Activated CD8-positive, alpha-beta memory T cell treated with anti-CD3 and anti-CD28 coated beads, Interleukin-2, amount 10 ng/mL, durations not matched to agents 7 days and 5 days (primary cell): ENCODE measurements around the gene C20orf96. TPM values are rescaled to one million over a fixed set of nuclear protein-coding genes. Genes with fewer than 3 reads are reported as not detected.

Experiments used
- ATAC-seq: fragments of 150-1000 bp; cut with Tn5 transposase; one replicate; pipeline ENCODE4 v1.10.0; 2021; ENCODE audit warnings: moderate library complexity
- CTCF ChIA-PET: fragments of 350-600 bp; sonication (Branson Sonifier 250); formaldehyde crosslinking; loops from one replicate; lab custom pipeline; 2021; ENCODE audit warnings: antibody characterized with exemption; lab: Charles Lee
- DNase-seq: peaks from one replicate; pipeline ENCODE4 v3.0.0-alpha.2; 2020
- H3K27ac Mint-ChIP-seq: one replicate; pipeline ENCODE4 v1.8.0; 2021; ENCODE audit warnings: mild to moderate bottlenecking, mixed read lengths
- H3K27me3 Mint-ChIP-seq: one replicate; pipeline ENCODE4 v1.8.0; 2021; ENCODE audit warnings: mixed read lengths
- H3K36me3 Mint-ChIP-seq: one replicate; pipeline ENCODE4 v1.8.0; 2021; ENCODE audit warnings: mild to moderate bottlenecking, mixed read lengths
- H3K4me1 Mint-ChIP-seq: one replicate; pipeline ENCODE4 v1.8.0; 2021; ENCODE audit warnings: mixed read lengths
- H3K4me3 Mint-ChIP-seq: one replicate; pipeline ENCODE4 v1.8.0; 2021; ENCODE audit warnings: mild to moderate bottlenecking, moderate library complexity, mixed read lengths
- H3K9me3 Mint-ChIP-seq: one replicate; pipeline ENCODE4 v1.8.0; 2022; ENCODE audit warnings: low read depth, mixed read lengths
- total RNA-seq, 2 experiments: library from RNA; stranded (reverse); gene quantifications; one replicate each; pipeline ENCODE4 v1.2.3, GENCODE V29; 2021

C20orf96 gene
- total RNA-seq, 2 experiments from 2014 or later = 7.5 to 8.2 TPM

- Mint-ChIP-seq H3K4me1 (peaks cover 16% of the 10 kb centered on the region), H3K36me3 (no peaks in the 10 kb centered on the region), H3K4me3 (no peak overlapping the region), H3K27me3 (no peaks in the 10 kb centered on the region), H3K9me3 (no peaks in the 10 kb centered on the region), H3K27ac (no peak overlapping the region)
- no peak for ATAC-seq
- CTCF ChIA-PET = interaction anchor here (0.7 to 1.6 kb wide), 3 partner anchors 17 to 42 kb away, joined by 3 to 7 read pairs (median 3); partner anchors contain the start of gene SOX12
- no peak for DNase-seq
Measured at GRCh38 chr20:308427-309038, 18.0 kb upstream of the C20orf96 start.

DNA sequence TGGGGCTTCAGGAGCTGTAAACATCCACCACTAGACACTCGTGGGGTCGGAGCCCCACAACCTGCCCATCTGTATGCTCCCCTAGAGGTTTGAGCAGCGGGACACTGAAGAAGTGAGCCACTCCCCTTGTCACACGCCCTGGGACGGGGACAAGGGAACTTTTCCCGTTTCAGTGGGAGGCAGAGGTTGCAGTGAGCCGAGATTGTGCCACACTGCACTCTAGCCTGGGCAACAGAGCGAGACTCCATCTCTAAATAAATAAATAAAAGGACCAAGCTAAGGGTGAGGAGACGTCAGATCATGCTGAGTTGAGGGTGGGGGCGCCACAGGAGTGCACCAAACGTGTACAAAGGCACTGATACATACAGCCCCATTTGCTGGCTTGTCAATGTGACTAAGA, 15.2 kb upstream of the C20orf96 start:
- H3K4me1 Mint-ChIP-seq = peaks cover 31% of the 10 kb centered on the region
- CTCF ChIA-PET = interaction anchor here (0.7 kb wide), 1 partner anchor 8 kb away, joined by 5 read pairs; no protein-coding TSS in a partner anchor
- H3K27me3 Mint-ChIP-seq = no peaks in the 10 kb centered on the region
- no peak for ATAC-seq
- no peak overlapping the region for H3K27ac Mint-ChIP-seq
- no peaks in the 10 kb centered on the region for H3K9me3 Mint-ChIP-seq
- H3K4me3 Mint-ChIP-seq = no peak overlapping the region
- peaks cover 8% of the 10 kb centered on the region for H3K36me3 Mint-ChIP-seq
- no peak for DNase-seq

DNA sequence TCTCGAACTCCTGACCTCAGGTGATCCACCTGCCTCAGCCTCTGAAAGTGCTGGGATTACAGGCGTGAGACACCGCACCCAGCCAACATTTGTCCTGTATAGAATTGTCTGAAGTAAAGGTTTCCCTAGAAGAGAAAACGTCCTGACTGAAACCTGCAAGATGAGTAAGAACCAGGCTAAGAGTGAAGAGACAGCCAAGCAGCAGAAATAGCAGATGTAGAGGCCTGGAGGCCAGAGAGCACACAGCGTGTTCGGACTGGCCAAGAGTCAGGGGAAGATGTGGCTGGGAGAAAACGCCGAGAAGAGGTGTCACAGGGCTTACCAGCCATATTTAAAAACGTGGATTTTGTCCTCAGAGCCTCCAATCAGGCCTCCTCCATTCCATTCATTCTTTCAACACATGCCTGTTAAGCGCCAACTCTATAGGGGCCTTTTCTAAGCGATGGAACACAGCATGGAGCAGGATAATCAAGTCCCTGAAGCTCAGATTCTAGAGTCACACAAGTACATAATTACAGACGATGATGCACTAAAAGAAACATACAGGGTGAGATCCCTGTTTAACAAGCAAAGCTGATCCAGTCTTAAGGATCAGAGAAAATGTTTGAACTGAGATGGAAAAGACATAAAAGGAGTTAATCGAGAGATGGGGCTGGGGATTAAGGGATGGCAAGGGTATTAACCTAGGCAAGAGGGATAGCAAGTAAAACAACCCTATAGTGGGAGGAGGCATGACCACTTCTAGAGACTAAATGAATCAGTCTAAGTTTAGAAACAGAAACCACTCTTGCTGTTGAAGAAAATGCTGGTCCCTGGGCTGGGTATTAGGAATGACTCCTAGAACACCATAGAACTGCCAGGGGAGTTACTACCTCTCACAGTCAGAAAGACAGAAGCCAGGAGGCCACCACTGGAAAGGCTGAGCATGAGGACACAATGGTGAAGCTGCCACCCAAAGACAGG, 11.6 kb upstream of the C20orf96 start:
- H3K4me1 Mint-ChIP-seq = peaks cover 42% of the 10 kb centered on the region
- no peak for DNase-seq
- no peaks in the 10 kb centered on the region for H3K27me3 Mint-ChIP-seq
- no peak overlapping the region for H3K27ac Mint-ChIP-seq
- no peaks in the 10 kb centered on the region for H3K9me3 Mint-ChIP-seq
- H3K36me3 Mint-ChIP-seq = peaks cover 27% of the 10 kb centered on the region
- no peak overlapping the region for H3K4me3 Mint-ChIP-seq
- CTCF ChIA-PET = interaction anchor here (1.5 kb wide), 1 partner anchor 22 kb away, joined by 5 read pairs; no protein-coding TSS in a partner anchor
- ATAC-seq = no peak

DNA sequence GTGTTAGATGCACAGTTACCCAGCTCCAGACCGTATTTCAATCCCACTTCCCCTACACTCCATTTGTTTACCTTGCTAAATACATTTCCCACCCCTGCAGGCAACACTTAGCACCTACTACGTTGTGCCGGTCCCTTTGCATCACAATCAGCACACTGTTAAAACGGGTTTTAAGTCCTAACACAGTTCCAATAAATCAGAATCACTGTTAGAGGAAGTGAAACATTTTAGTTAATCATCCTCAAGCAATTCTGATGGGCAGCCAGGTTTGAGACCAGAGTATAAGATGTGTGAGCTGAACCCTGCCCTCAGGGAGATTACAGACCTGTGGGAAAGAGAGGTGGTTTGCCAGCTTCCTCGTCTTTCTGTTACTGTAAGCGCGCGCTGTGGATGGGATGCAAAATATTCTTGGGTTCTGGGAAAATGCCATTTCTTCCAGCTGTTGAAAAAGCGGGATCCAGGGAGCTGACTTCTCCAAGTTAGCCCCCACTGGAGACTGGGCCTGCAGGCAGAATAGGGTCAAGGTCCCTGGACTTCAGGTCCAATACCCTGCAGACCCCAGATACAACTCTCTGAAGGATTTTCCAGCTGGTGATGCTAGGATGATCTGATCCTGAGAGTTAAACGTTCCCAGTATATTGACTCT, 9.9 kb upstream of the C20orf96 start:
- Mint-ChIP-seq H3K4me1 (peaks cover 52% of the 10 kb centered on the region), H3K4me3 (peak overlapping the region; percentile 93), H3K9me3 (no peaks in the 10 kb centered on the region), H3K27me3 (no peaks in the 10 kb centered on the region), H3K27ac (no peak overlapping the region), H3K36me3 (peaks cover 27% of the 10 kb centered on the region)
- ATAC-seq = no peak
- DNase-seq = no peak
- CTCF ChIA-PET = interaction anchor here (0.8 to 1.3 kb wide), 5 partner anchors 22 to 46 kb away, joined by 3 to 5 read pairs (median 3); no protein-coding TSS in a partner anchor

DNA sequence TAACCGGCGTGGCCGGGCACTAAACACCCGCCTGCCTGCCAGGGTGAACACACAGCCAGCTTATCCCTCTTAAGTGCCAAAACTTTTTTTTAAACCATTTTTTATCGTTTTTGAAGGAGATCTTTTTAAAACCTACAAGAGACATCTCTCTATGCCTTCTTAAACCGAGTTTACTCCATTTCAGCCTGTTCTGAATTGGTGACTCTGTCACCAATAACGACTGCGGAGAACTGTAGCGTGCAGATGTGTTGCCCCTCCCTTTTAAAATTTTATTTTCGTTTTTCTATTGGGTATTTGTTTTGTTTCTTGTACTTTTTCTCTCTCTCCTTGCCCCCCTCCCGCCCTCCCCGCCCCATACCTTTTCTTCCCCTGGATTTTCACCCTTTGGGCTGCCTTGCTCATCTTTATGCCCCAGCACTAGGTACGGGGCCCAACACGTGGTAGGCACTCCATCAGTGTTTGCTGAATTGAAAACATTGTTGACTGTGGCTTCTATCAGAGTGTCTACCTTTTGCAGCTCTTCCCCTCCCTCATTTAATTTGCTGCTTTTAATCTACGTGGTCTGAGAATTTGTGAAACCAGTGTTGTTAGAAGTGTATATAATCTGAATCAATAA, 8.3 kb upstream of the C20orf96 start:
- no peaks in the 10 kb centered on the region for H3K9me3 Mint-ChIP-seq
- H3K27ac Mint-ChIP-seq = peak overlapping the region; percentile 94
- H3K27me3 Mint-ChIP-seq = no peaks in the 10 kb centered on the region
- DNase-seq = no peak
- H3K36me3 Mint-ChIP-seq = peaks cover 27% of the 10 kb centered on the region
- peak overlapping the region; percentile 93 for H3K4me3 Mint-ChIP-seq
- peaks cover 55% of the 10 kb centered on the region for H3K4me1 Mint-ChIP-seq
- CTCF ChIA-PET = interaction anchor here (1.1 to 3.9 kb wide), 6 partner anchors 21 to 67 kb away, joined by 3 to 30 read pairs (median 6); partner anchors contain the start of gene SOX12
- ATAC-seq = no peak

DNA sequence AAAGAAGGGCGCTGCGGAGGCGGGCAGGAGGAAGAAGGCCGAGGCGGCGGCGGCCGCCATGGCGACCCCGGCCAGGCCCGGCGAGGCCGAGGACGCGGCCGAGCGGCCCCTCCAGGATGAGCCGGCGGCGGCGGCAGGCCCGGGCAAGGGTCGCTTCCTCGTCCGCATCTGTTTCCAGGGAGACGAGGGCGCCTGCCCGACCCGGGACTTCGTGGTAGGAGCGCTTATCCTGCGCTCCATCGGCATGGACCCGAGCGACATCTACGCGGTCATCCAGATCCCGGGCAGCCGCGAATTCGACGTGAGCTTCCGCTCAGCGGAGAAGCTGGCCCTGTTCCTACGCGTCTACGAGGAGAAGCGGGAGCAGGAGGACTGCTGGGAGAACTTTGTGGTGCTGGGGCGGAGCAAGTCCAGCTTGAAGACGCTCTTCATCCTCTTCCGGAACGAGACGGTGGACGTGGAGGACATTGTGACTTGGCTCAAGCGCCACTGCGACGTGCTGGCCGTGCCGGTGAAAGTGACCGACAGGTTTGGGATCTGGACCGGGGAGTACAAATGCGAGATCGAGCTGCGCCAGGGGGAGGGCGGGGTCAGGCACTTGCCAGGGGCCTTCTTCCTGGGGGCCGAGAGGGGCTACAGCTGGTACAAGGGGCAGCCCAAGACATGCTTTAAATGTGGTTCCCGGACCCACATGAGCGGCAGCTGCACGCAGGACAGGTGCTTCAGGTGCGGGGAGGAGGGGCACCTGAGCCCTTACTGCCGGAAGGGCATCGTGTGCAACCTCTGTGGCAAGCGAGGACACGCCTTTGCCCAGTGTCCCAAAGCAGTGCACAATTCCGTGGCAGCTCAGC, 7.6 kb upstream of the C20orf96 start:
- Mint-ChIP-seq H3K27me3 (no peaks in the 10 kb centered on the region), H3K36me3 (peaks cover 27% of the 10 kb centered on the region), H3K9me3 (no peaks in the 10 kb centered on the region), H3K4me1 (peaks cover 53% of the 10 kb centered on the region), H3K4me3 (peak overlapping the region; percentile 93), H3K27ac (peak overlapping the region; percentile 94)
- CTCF ChIA-PET = interaction anchor here (1.1 to 3.9 kb wide), 6 partner anchors 21 to 66 kb away, joined by 3 to 30 read pairs (median 6); partner anchors contain the start of gene SOX12
- ATAC-seq (peak; percentile 44), DNase-seq (peak; percentile 75)

DNA sequence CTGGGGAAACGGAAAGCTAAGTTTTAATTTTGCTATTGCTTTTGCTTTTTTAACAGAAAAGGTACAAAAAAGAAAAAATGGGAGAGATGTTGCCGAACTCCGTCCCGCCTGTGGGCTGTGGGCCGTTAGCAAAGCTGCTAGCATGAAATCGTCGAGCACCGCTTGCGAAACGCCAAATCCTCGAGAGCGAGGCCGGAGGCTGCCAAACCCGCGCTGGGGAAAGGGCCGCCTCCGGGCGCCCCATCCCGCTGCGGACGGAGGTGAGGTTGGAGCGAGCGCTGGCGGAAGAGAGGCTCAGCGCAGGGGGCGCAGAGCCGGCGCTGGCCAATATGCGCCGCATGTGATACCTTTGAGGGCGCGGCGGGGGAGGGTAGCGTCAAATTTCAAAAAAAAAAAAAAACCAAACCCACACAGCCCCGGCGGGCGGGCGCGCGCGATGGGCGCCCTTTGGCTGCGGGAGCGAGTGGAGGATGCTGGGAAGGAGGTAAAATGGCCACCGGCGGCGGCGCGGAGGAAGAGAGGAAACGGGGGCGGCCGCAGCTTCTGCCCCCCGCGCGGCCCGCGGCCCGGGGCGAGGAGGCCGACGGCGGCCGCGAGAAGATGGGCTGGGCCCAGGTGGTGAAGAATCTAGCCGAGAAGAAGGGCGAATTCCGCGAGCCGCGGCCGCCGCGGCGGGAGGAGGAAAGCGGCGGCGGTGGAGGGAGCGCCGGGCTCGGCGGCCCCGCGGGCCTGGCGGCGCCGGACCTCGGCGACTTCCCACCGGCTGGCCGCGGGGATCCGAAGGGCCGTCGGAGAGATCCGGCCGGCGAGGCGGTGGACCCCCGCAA, 6.8 kb upstream of the C20orf96 start, which contains the start of gene ZCCHC3:
ZCCHC3 (plus strand) TSS at position 473 of the 827 bp plus-strand sequence; CDS start at position 490, 17 bp downstream.
- peak within 1 kb of the TSS; percentile 93 for H3K4me3 Mint-ChIP-seq
- peaks cover 26% of the 10 kb centered on the region for H3K36me3 Mint-ChIP-seq
- ATAC-seq (peak; percentile 83), DNase-seq (peak; percentile 89)
- CTCF ChIA-PET = interaction anchor here (1.0 to 3.9 kb wide), 7 partner anchors 22 to 34 kb away, joined by 3 to 30 read pairs (median 7); partner anchors contain the start of gene SOX12
- no peaks in the 10 kb centered on the region for H3K27me3 Mint-ChIP-seq
- peaks cover 47% of the 10 kb centered on the region for H3K4me1 Mint-ChIP-seq
- no peaks in the 10 kb centered on the region for H3K9me3 Mint-ChIP-seq
- H3K27ac Mint-ChIP-seq = peak within 1 kb of the TSS; percentile 97

GRCh38 chr20:295804-296203, 5.3 kb upstream of the C20orf96 start:
- Mint-ChIP-seq H3K4me1 (peaks cover 36% of the 10 kb centered on the region), H3K27ac (peak overlapping the region; percentile 70), H3K4me3 (peak overlapping the region; percentile 66), H3K27me3 (no peaks in the 10 kb centered on the region), H3K36me3 (peaks cover 19% of the 10 kb centered on the region), H3K9me3 (no peaks in the 10 kb centered on the region)
- ATAC-seq = no peak
- CTCF ChIA-PET = interaction anchor here (1.0 to 3.9 kb wide), 3 partner anchors 29 to 35 kb away, joined by 3 to 30 read pairs (median 12); partner anchors contain the start of gene SOX12
- no peak for DNase-seq

- ATAC-seq = no peak
- Mint-ChIP-seq H3K9me3 (no peaks in the 10 kb centered on the region), H3K4me1 (peaks cover 28% of the 10 kb centered on the region), H3K4me3 (no peak overlapping the region), H3K36me3 (peaks cover 13% of the 10 kb centered on the region), H3K27me3 (no peaks in the 10 kb centered on the region), H3K27ac (no peak overlapping the region)
- CTCF ChIA-PET = interaction anchor here (1.6 to 1.8 kb wide), 2 partner anchors 28 to 32 kb away, joined by 4 read pairs; no protein-coding TSS in a partner anchor
- no peak for DNase-seq
Measured at GRCh38 chr20:294602-295001, 4.1 kb upstream of the C20orf96 start.

DNA sequence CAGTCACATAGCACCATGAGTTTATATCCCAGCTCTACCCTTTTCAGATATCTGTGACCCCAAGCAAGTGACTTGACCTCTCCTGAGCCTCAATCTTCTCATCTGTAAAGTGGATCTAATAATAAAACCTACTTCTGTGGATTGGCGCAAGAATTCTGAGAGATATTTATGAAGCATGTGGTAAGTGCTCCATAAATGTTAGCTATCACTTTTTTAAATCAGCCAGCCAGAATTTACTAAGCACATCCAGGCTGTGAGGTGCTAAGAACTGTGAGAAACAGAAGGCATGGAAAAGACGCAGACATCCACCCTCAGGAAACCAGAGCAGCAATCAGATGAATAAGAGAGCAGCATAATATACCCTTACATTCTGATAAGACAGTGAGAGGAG, 862 bp downstream of the C20orf96 start:
- Mint-ChIP-seq H3K27me3 (no peaks in the 10 kb centered on the region), H3K9me3 (no peaks in the 10 kb centered on the region), H3K36me3 (peaks cover 2% of the 10 kb centered on the region), H3K4me1 (peaks cover 18% of the 10 kb centered on the region), H3K27ac (no peak overlapping the region), H3K4me3 (no peak overlapping the region)
- ATAC-seq = no peak
- DNase-seq = no peak
- CTCF ChIA-PET = interaction anchor here (1.5 kb wide), 1 partner anchor 40 kb away, joined by 7 read pairs; no protein-coding TSS in a partner anchor
